Vein endothelial cell (primary cell): Measurements from ENCODE around the gene SNX18. TPM values are rescaled to one million over a fixed set of nuclear protein-coding genes. Genes with fewer than 3 reads are reported as not detected.

Source experiments
- total RNA-seq: library from RNA; depleted of rRNA; stranded (reverse); fragments of >200 nt; gene quantifications from 2 replicates; pipeline ENCODE4 v1.2.3, GENCODE V29; 2012

SNX18 gene
- 18.8 and 22.5 TPM in 2 replicates for total RNA-seq

DNA sequence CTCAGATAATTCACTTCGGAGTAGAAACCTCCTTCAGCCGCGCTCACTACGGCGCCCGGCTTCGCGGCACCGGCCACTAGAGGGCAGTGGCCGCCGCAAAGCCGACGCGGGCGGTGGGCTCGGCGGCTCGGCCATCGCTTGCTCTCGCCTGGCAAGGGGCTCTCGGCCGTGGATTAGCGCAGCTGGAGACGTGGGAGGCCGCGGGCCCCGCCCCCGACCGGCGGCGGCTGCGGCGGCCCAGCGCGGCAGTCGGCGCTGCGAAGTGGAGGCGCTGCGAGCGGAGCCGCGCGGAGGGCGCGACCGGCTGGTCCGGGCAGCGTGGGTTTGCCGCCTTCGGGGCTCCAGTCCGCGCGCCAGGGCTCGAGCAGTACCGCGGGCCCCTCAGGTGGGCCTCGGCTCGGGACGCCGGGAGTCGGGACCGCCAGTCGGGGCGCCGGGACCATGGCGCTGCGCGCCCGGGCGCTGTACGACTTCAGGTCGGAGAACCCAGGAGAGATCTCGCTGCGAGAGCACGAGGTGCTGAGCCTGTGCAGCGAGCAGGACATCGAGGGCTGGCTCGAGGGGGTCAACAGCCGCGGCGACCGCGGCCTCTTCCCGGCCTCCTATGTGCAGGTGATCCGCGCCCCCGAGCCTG is at the start of gene SNX18:
TSS of gene SNX18 (plus strand) at position 248 of the 634 bp plus-strand sequence. CDS start at position 442, 194 bp downstream.

Other genes with a start within 250 kb of the SNX18 start
- 49.2 and 51.0 TPM in 2 replicates for gene ARL15, start 207.2 kb upstream of the SNX18 start, total RNA-seq
- gene HSPB3, start 62.1 kb upstream of the SNX18 start, total RNA-seq: not detected in 2 replicates